ENCODE measurements around the gene FAM72B.
"Not testable (repeated sequence)": the region's sequence is repeated elsewhere in the genome, so short reads cannot be mapped to it uniquely, and the experiment has no call there.

Gene FAM72B

GRCh38 chr1:121200232-121200631 lies 16.1 kb upstream of the FAM72B start:
- not testable (repeated sequence) for DNase-seq (ENCODE audit: low read depth in 3 of 3)

GRCh38 chr1:121199763-121200162 lies 15.6 kb upstream of the FAM72B start:
- DNase-seq (ENCODE audit: low read depth in 3 of 3), result not testable (repeated sequence)

DNA sequence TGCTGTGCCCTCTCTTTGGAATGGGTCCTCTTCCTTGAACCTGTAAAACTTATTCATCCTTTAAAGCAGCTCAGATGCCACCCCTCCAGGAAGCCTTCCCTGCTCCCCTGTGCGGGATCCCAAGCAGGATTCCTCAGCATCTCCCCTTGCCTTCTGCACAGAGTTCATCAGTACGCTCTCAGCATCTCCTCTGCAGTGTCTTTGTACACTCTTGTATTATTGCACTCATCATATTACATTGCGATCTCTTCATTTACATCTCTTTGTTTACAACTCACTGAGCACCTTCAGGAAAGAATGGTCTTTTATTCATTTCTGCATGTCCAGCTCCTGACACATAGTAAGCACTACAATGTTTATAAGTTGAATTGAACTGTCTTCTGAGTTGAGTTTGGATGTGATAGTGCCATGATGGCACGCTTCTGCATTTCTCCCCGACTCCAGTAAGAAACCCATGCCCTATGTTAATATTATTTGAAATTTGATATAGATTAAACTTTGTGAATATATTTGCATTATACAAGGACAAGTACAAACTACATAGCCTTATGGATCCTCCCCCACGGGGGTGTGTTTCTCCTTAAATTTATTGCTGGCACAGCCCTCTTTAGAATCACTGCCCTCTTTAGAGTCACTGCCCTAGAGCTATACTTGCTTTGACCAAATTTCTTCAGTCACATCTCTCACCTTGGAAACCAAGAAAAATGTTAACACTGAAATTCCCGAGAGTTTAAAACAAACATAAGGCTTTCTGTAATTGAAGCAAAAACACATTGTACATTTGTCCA lies 13.1 kb upstream of the FAM72B start:
- DNase-seq (ENCODE audit: low read depth in 3 of 3), result not testable (repeated sequence)

GRCh38 chr1:121192512-121192911 lies 8.4 kb upstream of the FAM72B start:
- DNase-seq (ENCODE audit: low read depth in 3 of 3), result not testable (repeated sequence)

GRCh38 chr1:121187914-121188313 lies 3.8 kb upstream of the FAM72B start:
- DNase-seq (ENCODE audit: low read depth in 3 of 3), result not testable (repeated sequence)

DNA sequence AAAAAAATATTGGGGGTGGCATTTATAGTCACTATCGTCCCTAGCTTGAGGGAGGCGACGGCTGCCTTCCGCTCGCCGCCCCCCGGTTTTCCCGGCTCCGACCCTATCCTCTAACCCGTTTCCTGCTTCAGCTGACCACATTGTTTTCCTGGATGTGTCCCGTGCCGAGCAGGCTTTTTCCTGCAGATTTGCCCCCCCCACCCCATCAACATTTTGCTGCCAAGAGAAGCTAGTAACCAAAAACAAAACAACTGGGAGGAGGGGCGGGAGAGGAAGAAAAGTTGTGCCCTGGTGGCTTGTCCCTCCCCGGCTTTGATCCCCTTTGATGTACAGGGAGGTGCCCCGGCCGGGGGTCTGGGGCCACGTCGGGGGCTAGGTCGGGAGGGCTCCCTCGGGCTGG lies 2.1 kb upstream of the FAM72B start:
- DNase-seq (ENCODE audit: low read depth in 3 of 3), result not testable (repeated sequence)

GRCh38 chr1:121185140-121185708 lies 1.1 kb upstream of the FAM72B start:
- not testable (repeated sequence) for DNase-seq (ENCODE audit: low read depth in 3 of 3)

DNA sequence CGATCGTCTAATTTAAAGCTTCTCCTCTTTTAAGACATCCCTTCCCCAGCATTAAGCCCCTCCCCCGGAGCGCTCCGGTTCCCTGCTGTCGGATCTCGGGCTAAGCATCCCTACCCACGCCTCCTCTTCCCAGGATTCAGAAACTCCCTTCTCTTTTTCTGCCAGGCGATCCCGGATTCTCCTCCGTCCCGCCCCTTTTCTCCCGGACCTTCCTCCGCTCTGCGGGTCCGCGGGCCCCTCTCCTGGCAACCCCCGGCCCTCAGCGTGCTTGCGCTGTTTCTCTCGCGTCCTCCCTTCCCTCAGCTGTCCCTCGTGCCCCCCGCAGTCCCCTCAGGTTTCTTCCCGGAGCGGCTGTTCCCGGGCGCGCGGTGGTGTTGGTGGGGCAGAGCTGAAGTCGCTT lies 273 bp downstream of the FAM72B start:
- not testable (repeated sequence) for DNase-seq (ENCODE audit: low read depth in 3 of 3)

GRCh38 chr1:121178197-121178596 lies 5.9 kb downstream of the FAM72B start:
- DNase-seq (ENCODE audit: low read depth in 3 of 3), result not testable (repeated sequence)

- not testable (repeated sequence) for DNase-seq (ENCODE audit: low read depth in 3 of 3)
Measured at GRCh38 chr1:121176649-121177048, 7.5 kb downstream of the FAM72B start.

DNA sequence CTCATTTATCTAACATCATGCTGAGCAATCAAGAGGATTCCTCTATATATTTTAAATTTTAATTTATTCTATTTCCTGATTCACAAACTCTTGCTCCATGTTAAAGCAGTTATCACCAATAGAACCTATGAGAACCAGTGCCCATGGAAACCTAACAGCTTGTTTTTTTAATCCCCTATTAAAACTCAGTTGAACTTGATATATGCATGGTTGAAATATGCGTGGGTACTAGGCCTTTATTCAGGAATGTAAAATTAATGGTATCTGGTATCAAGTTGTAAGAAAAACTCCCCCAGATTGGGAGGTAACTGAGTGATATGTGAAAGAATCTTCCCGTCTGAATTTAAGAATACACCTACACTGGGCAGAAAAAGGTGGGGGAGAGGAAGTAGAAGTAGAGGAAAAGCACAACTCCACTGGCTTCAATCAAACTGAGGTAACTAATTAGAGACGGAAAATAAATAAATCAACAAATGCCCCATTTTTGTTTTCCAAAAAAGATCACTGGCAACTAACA lies 15.9 kb downstream of the FAM72B start:
- DNase-seq (ENCODE audit: low read depth in 3 of 3), result not testable (repeated sequence)

GRCh38 chr1:121167225-121167738 lies 16.9 kb downstream of the FAM72B start:
- not testable (repeated sequence) for DNase-seq (ENCODE audit: low read depth in 3 of 3)

GRCh38 chr1:121165296-121165695 lies 18.8 kb downstream of the FAM72B start:
- DNase-seq (ENCODE audit: low read depth in 3 of 3), result not testable (repeated sequence)

DNA sequence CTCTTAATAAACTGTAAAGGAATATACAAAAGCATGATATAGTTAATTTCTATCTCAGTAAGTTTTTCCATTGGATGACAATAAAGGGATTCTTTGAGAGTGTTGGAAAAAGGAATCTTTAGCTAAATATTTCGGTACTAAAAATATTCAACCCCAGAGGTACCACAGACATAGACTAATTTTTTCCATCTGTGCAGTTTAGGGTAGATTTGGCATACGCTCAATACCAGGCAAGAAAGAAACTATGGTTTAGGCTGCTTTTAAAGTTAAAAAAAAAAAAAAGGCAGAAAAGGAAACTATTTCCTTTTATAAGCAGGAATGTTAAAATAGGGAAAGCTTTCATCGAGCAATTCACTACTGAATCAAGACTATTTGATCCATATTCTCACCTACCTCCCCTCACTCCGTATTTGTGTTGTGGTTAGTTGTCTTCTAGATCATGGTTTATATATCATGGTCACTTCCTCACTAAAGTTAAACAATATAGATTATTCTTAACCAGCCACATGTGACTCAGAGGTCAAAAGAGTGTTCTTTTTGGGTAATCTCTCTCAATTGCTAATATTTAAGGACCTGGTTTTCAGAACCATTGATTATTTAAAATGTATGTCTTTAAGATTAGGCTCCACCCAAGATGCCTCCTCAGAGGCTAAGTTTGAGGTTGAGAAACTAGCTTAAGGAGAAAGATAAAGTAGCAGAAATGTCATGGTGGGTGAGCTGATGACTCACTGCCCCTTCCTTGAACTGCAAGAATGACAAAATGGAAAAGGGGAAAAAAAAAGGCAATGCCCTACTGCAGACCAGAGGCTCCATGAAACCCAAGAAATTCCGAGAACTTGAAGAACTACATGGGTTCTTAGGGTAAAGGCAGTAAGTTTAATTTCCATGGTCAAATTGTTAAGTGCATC lies 20.0 kb downstream of the FAM72B start:
- not testable (repeated sequence) for DNase-seq (ENCODE audit: low read depth in 3 of 3)

- DNase-seq (ENCODE audit: low read depth in 3 of 3), result not testable (repeated sequence)
Measured at GRCh38 chr1:121161199-121161901, 22.8 kb downstream of the FAM72B start.

- DNase-seq (ENCODE audit: low read depth in 3 of 3), result not testable (repeated sequence)
Measured at GRCh38 chr1:121160118-121160517, 24.0 kb downstream of the FAM72B start.

DNA sequence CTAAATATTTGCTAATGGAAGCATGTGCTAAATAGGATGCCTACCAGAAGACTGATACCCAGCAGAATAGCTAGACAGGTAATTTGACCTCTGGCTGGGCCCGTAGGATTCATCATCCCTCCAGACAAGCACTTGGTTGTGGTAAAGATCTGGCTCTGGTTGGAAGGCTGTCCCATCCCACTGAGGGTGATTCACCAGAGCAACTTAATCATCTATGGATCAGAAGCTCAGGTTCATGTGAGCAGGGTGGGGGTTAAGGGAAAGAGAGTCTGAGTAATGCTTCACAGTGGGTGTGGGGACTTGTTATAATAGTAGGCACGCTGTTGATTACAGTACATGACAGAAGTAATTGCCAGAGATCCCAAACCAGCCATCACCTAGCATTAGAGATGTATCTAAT lies 26.5 kb downstream of the FAM72B start:
- not testable (repeated sequence) for DNase-seq (ENCODE audit: low read depth in 3 of 3)

DNA sequence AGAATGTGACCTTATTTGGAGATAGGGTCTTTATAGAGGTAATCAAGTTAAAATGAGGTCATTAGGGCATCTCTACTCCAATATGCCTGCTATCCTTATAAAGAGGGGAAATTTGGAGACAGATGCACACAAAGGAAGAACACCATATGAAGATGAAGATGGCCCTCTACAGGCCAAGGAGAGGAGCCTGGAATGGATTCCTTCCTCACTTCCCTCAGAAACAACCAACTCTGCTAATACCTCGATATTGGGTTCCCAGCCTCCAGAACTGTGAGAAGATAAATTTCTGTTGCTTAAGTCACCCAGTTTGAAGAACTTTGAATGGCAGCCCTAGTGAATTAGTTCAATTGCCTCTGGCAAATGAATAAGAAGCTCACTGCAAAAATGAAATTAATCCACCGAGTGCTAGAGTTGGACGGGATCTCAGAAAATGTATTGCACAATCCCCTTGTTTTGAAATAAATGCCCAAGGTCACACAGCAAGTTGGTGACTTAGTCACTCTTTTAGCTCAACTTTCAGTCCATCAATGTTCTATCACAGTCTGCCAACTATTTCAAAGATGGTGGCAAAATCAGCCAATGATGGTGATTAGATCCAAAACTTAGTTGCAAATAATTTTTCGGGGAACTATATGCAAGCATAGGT lies 27.1 kb downstream of the FAM72B start:
- not testable (repeated sequence) for DNase-seq (ENCODE audit: low read depth in 3 of 3)

GRCh38 chr1:121155671-121156358 lies 28.3 kb downstream of the FAM72B start:
- DNase-seq (ENCODE audit: low read depth in 3 of 3), result not testable (repeated sequence)

- DNase-seq (ENCODE audit: low read depth in 3 of 3), result not testable (repeated sequence)
Measured at GRCh38 chr1:121154811-121155210, 29.3 kb downstream of the FAM72B start.
